IPS DF 6.9 (cell line): ENCODE data around the gene NRCAM.
A peak's percentile ranks its signal among the peaks of the same experiment; 100 is the strongest.
"Not testable (repeated sequence)": the region's sequence is repeated elsewhere in the genome, so short reads cannot be mapped to it uniquely, and the experiment has no call there.

ENCODE experiments used
- DNase-seq: peaks from one replicate; pipeline ENCODE4 v3.0.0-alpha.2; 2013; ENCODE audit warnings: low read depth, low spot score
- H3K27ac ChIP-seq: one replicate; pipeline ENCODE4 v1.5.1; 2013; ENCODE audit warnings: low read length, control low read depth
- H3K27me3 ChIP-seq: 2 replicates; pipeline ENCODE4 v1.6.1; 2013; ENCODE audit warnings: mild to moderate bottlenecking, low read length; ENCODE audit not compliant: control insufficient read depth, insufficient read depth
- H3K36me3 ChIP-seq: 2 replicates; pipeline ENCODE4 v1.6.1; 2013; ENCODE audit warnings: low read length; ENCODE audit not compliant: control insufficient read depth, insufficient read depth
- H3K4me1 ChIP-seq: 2 replicates; pipeline ENCODE4 v1.6.1; 2013; ENCODE audit warnings: low read length; ENCODE audit not compliant: control insufficient read depth, insufficient read depth
- H3K4me3 ChIP-seq: 2 replicates; pipeline ENCODE4 v1.5.1; 2013; ENCODE audit warnings: mild to moderate bottlenecking, low read length
- H3K9me3 ChIP-seq: 2 replicates; pipeline ENCODE4 v1.6.1; 2013; ENCODE audit warnings: low read length, inconsistent platforms; ENCODE audit not compliant: control insufficient read depth, insufficient read depth
- WGBS: extraction: QIAGEN DNeasy Blood & Tissue Kit; methylation state at CpG from one replicate; pipeline ENCODE4 v1.1.7; 2013; ENCODE audit warnings: mixed read lengths, missing lambda C conversion rate; ENCODE audit not compliant: insufficient read length, insufficient coverage; 5-methylcytosine and 5-hydroxymethylcytosine counted together

The NRCAM gene

GRCh38 chr7:108403597-108404217 is 52.5 kb downstream of the NRCAM start:
- Histone ChIP-seq H3K4me1 (no peaks in the 10 kb centered on the region), H3K4me3 (no peak overlapping the region), H3K27ac (no peak overlapping the region), H3K9me3 (no peaks in the 10 kb centered on the region), H3K36me3 (no peaks in the 10 kb centered on the region), H3K27me3 (no peaks in the 10 kb centered on the region)
- WGBS, result no CpG with 5 or more reads among the region's 9 CpGs
- DNase-seq, result no peak

GRCh38 chr7:108402865-108403264 is 53.4 kb downstream of the NRCAM start:
- H3K27me3 ChIP-seq, result no peaks in the 10 kb centered on the region

DNA sequence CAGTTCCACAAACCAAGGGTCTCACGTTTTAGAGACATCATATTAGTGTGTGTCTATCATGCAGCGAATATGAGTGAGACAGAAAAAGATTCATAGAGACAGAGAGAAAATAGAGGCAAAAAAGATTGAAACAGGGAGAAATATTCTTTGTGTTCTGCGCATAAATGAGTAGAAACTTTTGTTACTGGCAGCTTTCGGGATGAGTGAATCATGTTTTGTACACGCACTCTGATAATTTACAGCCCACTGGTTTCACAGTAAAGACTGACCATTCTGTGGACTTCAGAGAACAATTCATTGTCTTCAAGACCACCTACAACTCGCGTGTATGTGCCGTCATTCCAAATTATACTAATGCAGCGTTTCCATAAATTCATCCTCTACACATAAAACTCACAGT is 60.2 kb downstream of the NRCAM start:
- Histone ChIP-seq H3K27me3 (no peaks in the 10 kb centered on the region), H3K4me1 (no peaks in the 10 kb centered on the region), H3K4me3 (no peak overlapping the region), H3K36me3 (no peaks in the 10 kb centered on the region), H3K27ac (no peak overlapping the region), H3K9me3 (no peaks in the 10 kb centered on the region)
- DNase-seq, result no peak
- 100% methylated on average over 4 of the region's 9 CpGs for WGBS

More at GRCh38 chr7:108402865-108403264, 53.4 kb downstream of the NRCAM start:
- Histone ChIP-seq H3K36me3 (no peaks in the 10 kb centered on the region), H3K9me3 (no peaks in the 10 kb centered on the region), H3K4me1 (no peaks in the 10 kb centered on the region), H3K27ac (no peak overlapping the region), H3K4me3 (no peak overlapping the region)
- no peak for DNase-seq
- no CpG with 5 or more reads among the region's 2 CpGs for WGBS

GRCh38 chr7:108395426-108395825 is 60.8 kb downstream of the NRCAM start:
- H3K9me3 ChIP-seq, result no peaks in the 10 kb centered on the region
- DNase-seq, result no peak
- H3K27ac ChIP-seq, result no peak overlapping the region
- no peaks in the 10 kb centered on the region for H3K36me3 ChIP-seq
- no peak overlapping the region for H3K4me3 ChIP-seq
- H3K4me1 ChIP-seq, result no peaks in the 10 kb centered on the region
- H3K27me3 ChIP-seq, result no peaks in the 10 kb centered on the region

- no CpG with 5 or more reads among the region's 10 CpGs for WGBS
- H3K27me3 ChIP-seq, H3K36me3 ChIP-seq, H3K27ac ChIP-seq, H3K4me1 ChIP-seq, H3K4me3 ChIP-seq, H3K9me3 ChIP-seq, DNase-seq: not testable (repeated sequence)
These were observed 63.1 kb downstream of the NRCAM start for GRCh38 chr7:108393097-108393496.

GRCh38 chr7:108387686-108388085 is 68.5 kb downstream of the NRCAM start:
- not testable (repeated sequence) for H3K4me3 ChIP-seq, H3K27ac ChIP-seq, DNase-seq, H3K4me1 ChIP-seq, H3K9me3 ChIP-seq, H3K36me3 ChIP-seq, H3K27me3 ChIP-seq
- no CpG with 5 or more reads among the region's 2 CpGs for WGBS

DNA sequence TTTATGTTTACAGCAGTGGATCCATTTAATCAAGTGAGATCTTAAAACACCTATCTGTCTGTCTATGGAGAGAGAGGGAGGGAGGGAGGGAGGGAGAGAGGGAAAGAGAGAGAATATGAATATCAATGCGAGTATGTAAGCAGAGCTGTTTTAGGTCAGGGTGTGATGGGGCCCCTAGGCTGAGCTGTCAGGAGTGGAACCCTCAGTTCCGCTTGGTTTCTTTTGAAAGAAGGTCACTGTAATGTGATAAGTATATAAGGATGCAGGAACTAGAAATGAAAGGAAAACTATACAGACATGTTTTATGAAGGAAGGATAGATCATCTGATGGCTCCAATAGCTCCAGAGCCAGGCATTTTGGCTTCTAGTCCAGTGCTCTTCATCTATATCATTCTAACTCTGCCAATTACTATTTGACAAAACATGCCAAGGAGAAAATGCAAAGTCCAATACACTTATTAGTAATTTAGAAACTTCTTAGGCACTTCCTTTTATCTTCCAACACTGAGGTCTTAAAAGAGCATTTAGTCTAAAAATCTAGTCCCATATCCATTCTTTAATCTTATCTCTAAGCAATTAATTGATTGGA is 70.3 kb downstream of the NRCAM start:
- Histone ChIP-seq H3K27ac (no peak overlapping the region), H3K27me3 (no peaks in the 10 kb centered on the region), H3K9me3 (no peaks in the 10 kb centered on the region), H3K4me1 (no peaks in the 10 kb centered on the region), H3K4me3 (no peak overlapping the region), H3K36me3 (no peaks in the 10 kb centered on the region)
- no CpG with 5 or more reads among the region's 2 CpGs for WGBS
- no peak for DNase-seq

DNA sequence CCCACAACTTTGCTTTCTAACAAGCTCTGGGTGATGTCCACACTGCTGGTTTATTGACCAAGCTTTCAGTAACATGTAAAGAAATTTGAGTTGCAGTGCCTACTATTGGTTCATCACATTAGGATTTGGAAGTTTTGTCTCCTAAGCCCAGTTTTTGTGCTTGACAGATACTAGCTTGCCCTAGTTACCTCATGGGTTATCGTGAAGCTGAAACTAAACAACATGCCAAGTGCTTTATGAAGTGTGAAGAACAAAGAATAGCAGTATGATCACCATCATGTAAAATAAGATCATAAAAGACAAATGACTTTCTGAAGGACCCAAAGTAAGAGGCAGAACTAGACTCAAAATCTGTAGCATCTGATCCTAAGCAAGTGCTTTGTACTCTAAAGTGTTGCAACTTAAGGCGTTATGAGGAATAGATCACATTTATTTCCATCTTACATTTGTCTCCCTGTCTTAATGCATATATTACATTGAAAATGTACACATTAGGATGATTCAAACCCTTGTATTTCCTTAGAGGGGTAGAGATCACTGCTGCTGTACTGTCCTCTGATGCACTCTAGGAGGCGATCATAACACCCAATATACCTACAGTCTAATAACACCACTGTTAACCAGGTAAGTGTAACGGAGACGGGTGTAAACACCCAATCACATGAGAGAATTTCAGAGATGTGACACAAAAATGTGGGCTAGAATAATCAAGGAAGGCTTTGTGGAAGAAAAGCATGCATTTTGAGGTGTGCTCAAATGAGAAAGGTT is 71.3 kb downstream of the NRCAM start:
- peak; percentile 27 for DNase-seq
- H3K9me3 ChIP-seq, result no peaks in the 10 kb centered on the region
- no peak overlapping the region for H3K4me3 ChIP-seq
- no peaks in the 10 kb centered on the region for H3K4me1 ChIP-seq
- no peaks in the 10 kb centered on the region for H3K36me3 ChIP-seq
- H3K27ac ChIP-seq, result no peak overlapping the region
- WGBS, result no CpG with 5 or more reads among the region's 5 CpGs
- H3K27me3 ChIP-seq, result no peaks in the 10 kb centered on the region

DNA sequence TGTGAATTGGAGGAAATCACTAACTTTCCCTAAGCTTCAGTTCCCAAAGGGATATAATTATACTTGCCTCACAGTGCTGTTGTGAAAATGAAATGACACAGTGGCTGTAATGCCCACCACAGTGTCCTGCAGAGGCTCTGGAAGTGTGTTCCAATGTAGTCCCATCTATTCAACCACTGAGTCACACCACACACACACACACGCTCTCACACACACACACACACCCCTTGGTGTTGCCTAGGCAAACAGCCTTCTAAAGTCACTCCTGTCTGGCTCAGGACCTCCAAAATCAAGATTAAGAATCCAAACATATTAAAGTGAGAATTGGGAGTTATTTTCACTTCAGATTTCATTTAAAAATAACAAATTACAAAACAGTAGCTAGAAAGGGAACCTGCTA is 73.3 kb downstream of the NRCAM start:
- no peaks in the 10 kb centered on the region for H3K36me3 ChIP-seq
- no peaks in the 10 kb centered on the region for H3K27me3 ChIP-seq
- no peaks in the 10 kb centered on the region for H3K9me3 ChIP-seq
- WGBS, result no CpG with 5 or more reads among the region's 1 CpG
- no peaks in the 10 kb centered on the region for H3K4me1 ChIP-seq
- DNase-seq, result no peak
- no peak overlapping the region for H3K27ac ChIP-seq
- no peak overlapping the region for H3K4me3 ChIP-seq

GRCh38 chr7:108380517-108380916 is 75.7 kb downstream of the NRCAM start:
- H3K27ac ChIP-seq, result no peak overlapping the region
- H3K9me3 ChIP-seq, result no peaks in the 10 kb centered on the region
- no peak for DNase-seq
- H3K4me3 ChIP-seq, result no peak overlapping the region
- H3K4me1 ChIP-seq, result no peaks in the 10 kb centered on the region
- no peaks in the 10 kb centered on the region for H3K36me3 ChIP-seq
- H3K27me3 ChIP-seq, result no peaks in the 10 kb centered on the region

- no peak overlapping the region for H3K27ac ChIP-seq
- no peaks in the 10 kb centered on the region for H3K36me3 ChIP-seq
- DNase-seq, result no peak
- H3K27me3 ChIP-seq, result no peaks in the 10 kb centered on the region
- H3K9me3 ChIP-seq, result no peaks in the 10 kb centered on the region
- no peak overlapping the region for H3K4me3 ChIP-seq
- no peaks in the 10 kb centered on the region for H3K4me1 ChIP-seq
These were observed 80.0 kb downstream of the NRCAM start for GRCh38 chr7:108376206-108376605.
